RWPE2 (cell line): ENCODE results near the gene SLC25A21.
"Not testable (repeated sequence)": the region's sequence is repeated elsewhere in the genome, so short reads cannot be mapped to it uniquely, and the experiment has no call there.

Experiments
- ATAC-seq: fragments of 200-7000 bp; cut with Tn5 transposase; 3 replicates; pipeline ENCODE4 v1.9.1; 2021; ENCODE audit warnings: low read depth
- DNase-seq: peaks from one replicate; pipeline ENCODE4 v3.0.0-alpha.2; 2020; ENCODE audit warnings: low spot score
- H3K27ac ChIP-seq: fragments of 450-650 bp; 2 replicates; pipeline ENCODE4 v1.5.1; 2017; ENCODE audit warnings: mild to moderate bottlenecking; ENCODE audit not compliant: poor library complexity, severe bottlenecking
- H3K27me3 ChIP-seq: fragments of 250-450 bp; sonication (Bioruptor Pico); 2 replicates; pipeline ENCODE4 v1.5.1; 2021; ENCODE audit warnings: mild to moderate bottlenecking, moderate library complexity; ENCODE audit not compliant: insufficient read depth, poor library complexity, severe bottlenecking
- H3K36me3 ChIP-seq: fragments of 250-450 bp; sonication (Bioruptor Pico); 2 replicates; pipeline ENCODE4 v1.5.1; 2020; ENCODE audit warnings: low read depth, mild to moderate bottlenecking, moderate library complexity
- H3K4me1 ChIP-seq: fragments of 250-450 bp; sonication (Bioruptor Pico); 2 replicates; pipeline ENCODE4 v1.5.1; 2021; ENCODE audit warnings: mild to moderate bottlenecking, moderate library complexity; ENCODE audit not compliant: insufficient read depth, poor library complexity, severe bottlenecking
- H3K4me3 ChIP-seq: fragments of 250-450 bp; sonication (Bioruptor Pico); 2 replicates; pipeline ENCODE4 v1.5.1; 2021; ENCODE audit warnings: mild to moderate bottlenecking, moderate library complexity; ENCODE audit not compliant: severe bottlenecking
- H3K9me3 ChIP-seq: fragments of 250-450 bp; sonication (Bioruptor Pico); 2 replicates; pipeline ENCODE4 v1.5.1; 2021; ENCODE audit warnings: mild to moderate bottlenecking, moderate library complexity; ENCODE audit not compliant: severe bottlenecking
- CTCF ChIP-seq: fragments of 450-650 bp; IDR thresholded peaks from one replicate; pipeline ENCODE4 v1.5.1; 2017; ENCODE audit warnings: mild to moderate bottlenecking, moderate library complexity; ENCODE audit not compliant: poor library complexity, severe bottlenecking

SLC25A21 gene

GRCh38 chr14:37082449-37082848 lies 90.0 kb downstream of the SLC25A21 start:
- peak overlapping the region; percentile 14 for H3K27ac ChIP-seq
- DNase-seq (no peak), ATAC-seq (peak; percentile 63)
- TF ChIP-seq CTCF, result no peak
- H3K9me3 ChIP-seq, result no peaks in the 10 kb centered on the region
- H3K27me3 ChIP-seq, result no peaks in the 10 kb centered on the region
- peaks cover 14% of the 10 kb centered on the region for H3K4me1 ChIP-seq
- H3K36me3 ChIP-seq, result no peaks in the 10 kb centered on the region
- no peak overlapping the region for H3K4me3 ChIP-seq

GRCh38 chr14:37081856-37082255 lies 90.5 kb downstream of the SLC25A21 start:
- no peak for TF ChIP-seq CTCF

GRCh38 chr14:37081218-37081617 lies 91.2 kb downstream of the SLC25A21 start:
- no peaks in the 10 kb centered on the region for H3K27me3 ChIP-seq
- TF ChIP-seq CTCF, result no peak
- peak; percentile 96 for ATAC-seq

More at GRCh38 chr14:37081856-37082255, 90.5 kb downstream of the SLC25A21 start:
- Histone ChIP-seq H3K4me3 (no peak overlapping the region), H3K36me3 (no peaks in the 10 kb centered on the region), H3K4me1 (peaks cover 14% of the 10 kb centered on the region), H3K27me3 (no peaks in the 10 kb centered on the region), H3K9me3 (no peaks in the 10 kb centered on the region), H3K27ac (peak overlapping the region; percentile 14)
- ATAC-seq, result no peak
- DNase-seq, result no peak

GRCh38 chr14:37078131-37078530 lies 94.3 kb downstream of the SLC25A21 start:
- no peak for ATAC-seq
- no peak for TF ChIP-seq CTCF

More at GRCh38 chr14:37081218-37081617, 91.2 kb downstream of the SLC25A21 start:
- DNase-seq, result peak; percentile 68
- no peak overlapping the region for H3K27ac ChIP-seq
- H3K36me3 ChIP-seq, result no peaks in the 10 kb centered on the region
- H3K9me3 ChIP-seq, result no peaks in the 10 kb centered on the region
- peaks cover 14% of the 10 kb centered on the region for H3K4me1 ChIP-seq
- no peak overlapping the region for H3K4me3 ChIP-seq

GRCh38 chr14:37074320-37074719 lies 98.1 kb downstream of the SLC25A21 start:
- DNase-seq, H3K36me3 ChIP-seq, H3K4me1 ChIP-seq, H3K9me3 ChIP-seq, H3K27me3 ChIP-seq, H3K27ac ChIP-seq, ATAC-seq, H3K4me3 ChIP-seq: not testable (repeated sequence)

More at GRCh38 chr14:37078131-37078530, 94.3 kb downstream of the SLC25A21 start:
- H3K27ac ChIP-seq, result no peak overlapping the region
- no peak for DNase-seq
- peaks cover 14% of the 10 kb centered on the region for H3K4me1 ChIP-seq
- no peaks in the 10 kb centered on the region for H3K9me3 ChIP-seq
- H3K36me3 ChIP-seq, result no peaks in the 10 kb centered on the region
- no peak overlapping the region for H3K4me3 ChIP-seq
- no peaks in the 10 kb centered on the region for H3K27me3 ChIP-seq
